ENCODE data around the gene LAMA3. TPM values are rescaled to one million over a fixed set of nuclear protein-coding genes. Genes with fewer than 3 reads are reported as not detected.

The LAMA3 gene
- total and polyA plus RNA-seq, 2 donors (not counting 1 experiment from before 2014, with no cell fraction given): 0.75 to 13.2 TPM

GRCh38 chr18:23933407-23933806 lies 244.2 kb downstream of the LAMA3 start:
- H2AFZ ChIP-seq (ENCODE audit: low read length): no peak overlapping the region
- H3K4me2 ChIP-seq (ENCODE audit: extremely low read depth, insufficient read depth, low read length): no peak overlapping the region
- H3K4me1 ChIP-seq (ENCODE audit: control insufficient read depth, extremely low read depth, insufficient read depth, low read length): no peaks in the 10 kb centered on the region
- H3K9me3 ChIP-seq (ENCODE audit: control insufficient read depth, insufficient read depth, low read depth, low read length): no peaks in the 10 kb centered on the region
- no peaks in the 10 kb centered on the region for H3K79me2 ChIP-seq (ENCODE audit: control insufficient read depth, insufficient read depth, low read length)
- no peak overlapping the region for H3K27ac ChIP-seq (ENCODE audit: insufficient read depth, low read length)
- no peak for TF ChIP-seq CTCF (conservative IDR thresholded peaks at IDR 0.05 in 1 of 2, IDR thresholded peaks at IDR 0.05 in 1 of 2; ENCODE audit: low read depth in 1 of 2, low read length in 2 of 2)
- TF ChIP-seq EZH2 (IDR thresholded peaks at IDR 0.05; ENCODE audit: low read length, missing control alignments): no peak
- DNase-seq (ENCODE audit: low read depth in 2 of 2): peak; percentile 15 to 66
- no peak overlapping the region for H3K9ac ChIP-seq (ENCODE audit: insufficient read depth, low read length)
- no peaks in the 10 kb centered on the region for H3K27me3 ChIP-seq (ENCODE audit: control insufficient read depth, insufficient read depth, low read length)
- H4K20me1 ChIP-seq (ENCODE audit: control insufficient read depth, extremely low read depth, insufficient read depth, low read length): no peaks in the 10 kb centered on the region
- H3K36me3 ChIP-seq (ENCODE audit: control insufficient read depth, insufficient read depth, low read length): no peaks in the 10 kb centered on the region
- no peak overlapping the region for H3K4me3 ChIP-seq (replicated peaks in 1 of 4; ENCODE audit: control extremely low read depth in 1 of 4, insufficient read depth in 1 of 4, low read depth in 3 of 4, low read length in 4 of 4)

GRCh38 chr18:23934252-23934651 lies 245.0 kb downstream of the LAMA3 start:
- Histone ChIP-seq H4K20me1 (ENCODE audit: control insufficient read depth, extremely low read depth, insufficient read depth, low read length) (no peaks in the 10 kb centered on the region), H3K79me2 (ENCODE audit: control insufficient read depth, insufficient read depth, low read length) (no peaks in the 10 kb centered on the region), H3K36me3 (ENCODE audit: control insufficient read depth, insufficient read depth, low read length) (no peaks in the 10 kb centered on the region), H3K4me2 (ENCODE audit: extremely low read depth, insufficient read depth, low read length) (no peak overlapping the region), H3K27ac (ENCODE audit: insufficient read depth, low read length) (no peak overlapping the region), H3K9me3 (ENCODE audit: control insufficient read depth, insufficient read depth, low read depth, low read length) (no peaks in the 10 kb centered on the region), H3K4me3 (replicated peaks in 1 of 4; ENCODE audit: control extremely low read depth in 1 of 4, insufficient read depth in 1 of 4, low read depth in 3 of 4, low read length in 4 of 4) (no peak overlapping the region), H3K27me3 (ENCODE audit: control insufficient read depth, insufficient read depth, low read length) (no peaks in the 10 kb centered on the region), H3K4me1 (ENCODE audit: control insufficient read depth, extremely low read depth, insufficient read depth, low read length) (no peaks in the 10 kb centered on the region), H3K9ac (ENCODE audit: insufficient read depth, low read length) (no peak overlapping the region), H2AFZ (ENCODE audit: low read length) (no peak overlapping the region)
- DNase-seq (ENCODE audit: low read depth in 2 of 2): no peak
- no peak for TF ChIP-seq EZH2 (IDR thresholded peaks at IDR 0.05; ENCODE audit: low read length, missing control alignments)
- TF ChIP-seq CTCF (conservative IDR thresholded peaks at IDR 0.05 in 1 of 2, IDR thresholded peaks at IDR 0.05 in 1 of 2; ENCODE audit: low read depth in 1 of 2, low read length in 2 of 2): no peak

- H2AFZ ChIP-seq (ENCODE audit: low read length): no peak overlapping the region
- H3K4me2 ChIP-seq (ENCODE audit: extremely low read depth, insufficient read depth, low read length): no peak overlapping the region
- no peak overlapping the region for H3K27ac ChIP-seq (ENCODE audit: insufficient read depth, low read length)
- no peaks in the 10 kb centered on the region for H3K9me3 ChIP-seq (ENCODE audit: control insufficient read depth, insufficient read depth, low read depth, low read length)
- no peak overlapping the region for H3K9ac ChIP-seq (ENCODE audit: insufficient read depth, low read length)
- TF ChIP-seq CTCF (conservative IDR thresholded peaks at IDR 0.05 in 1 of 2, IDR thresholded peaks at IDR 0.05 in 1 of 2; ENCODE audit: low read depth in 1 of 2, low read length in 2 of 2) (no peak), EZH2 (IDR thresholded peaks at IDR 0.05; ENCODE audit: low read length, missing control alignments) (no peak)
- H3K79me2 ChIP-seq (ENCODE audit: control insufficient read depth, insufficient read depth, low read length): no peaks in the 10 kb centered on the region
- no peak for DNase-seq (ENCODE audit: low read depth in 2 of 2)
- H3K36me3 ChIP-seq (ENCODE audit: control insufficient read depth, insufficient read depth, low read length): no peaks in the 10 kb centered on the region
- H4K20me1 ChIP-seq (ENCODE audit: control insufficient read depth, extremely low read depth, insufficient read depth, low read length): no peaks in the 10 kb centered on the region
- no peak overlapping the region for H3K4me3 ChIP-seq (replicated peaks in 1 of 4; ENCODE audit: control extremely low read depth in 1 of 4, insufficient read depth in 1 of 4, low read depth in 3 of 4, low read length in 4 of 4)
- no peaks in the 10 kb centered on the region for H3K27me3 ChIP-seq (ENCODE audit: control insufficient read depth, insufficient read depth, low read length)
- no peaks in the 10 kb centered on the region for H3K4me1 ChIP-seq (ENCODE audit: control insufficient read depth, extremely low read depth, insufficient read depth, low read length)
Observed at GRCh38 chr18:23934863-23935262, 245.6 kb downstream of the LAMA3 start.
